GM19240 (cell line): Measurements from ENCODE around the gene SYNGAP1.
"Not testable (repeated sequence)": the region's sequence is repeated elsewhere in the genome, so short reads cannot be mapped to it uniquely, and the experiment has no call there.

Source experiments
- DNase-seq: peaks from one replicate; pipeline ENCODE4 v3.0.0; 2011; ENCODE audit warnings: low spot score; ENCODE audit not compliant: insufficient read length

SYNGAP1 gene

DNA sequence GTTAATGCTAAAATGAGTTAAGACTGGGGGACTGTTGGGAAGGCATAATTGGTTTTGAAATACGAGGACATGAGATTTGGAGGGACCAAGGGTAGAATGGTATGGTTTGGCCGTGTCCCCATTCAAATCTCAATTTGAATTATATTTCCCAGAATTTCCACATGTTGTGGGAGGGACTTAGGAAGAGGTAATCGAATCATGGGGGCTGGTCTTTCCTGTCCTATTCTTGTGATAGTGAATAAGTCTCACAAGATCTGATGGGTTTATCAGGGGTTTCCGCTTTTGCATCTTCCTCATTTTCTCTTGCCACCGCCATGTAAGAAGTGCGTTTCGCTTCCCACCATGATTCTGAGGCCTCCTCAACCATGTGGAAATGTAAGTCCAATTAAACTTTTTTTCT, 47.2 kb downstream of the SYNGAP1 start:
- DNase-seq, result no peak

DNA sequence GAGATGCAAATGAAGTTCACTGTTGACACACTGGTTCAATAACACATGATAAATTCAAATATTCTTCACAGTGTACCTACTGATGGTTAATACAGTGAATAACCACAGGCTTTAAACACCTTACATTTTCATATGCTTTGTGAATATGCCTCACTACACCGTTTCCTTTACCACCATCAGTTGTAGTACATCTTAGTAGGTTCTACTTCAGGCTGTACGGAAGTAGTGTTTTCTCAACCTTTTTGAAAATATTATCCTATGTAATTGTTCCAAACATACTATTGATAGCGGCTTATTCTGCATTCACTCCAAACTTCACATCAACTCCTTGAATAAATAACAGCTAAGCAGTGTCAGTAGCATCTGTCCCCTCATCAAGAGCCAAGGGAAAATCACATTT, 49.8 kb downstream of the SYNGAP1 start:
- no peak for DNase-seq

DNA sequence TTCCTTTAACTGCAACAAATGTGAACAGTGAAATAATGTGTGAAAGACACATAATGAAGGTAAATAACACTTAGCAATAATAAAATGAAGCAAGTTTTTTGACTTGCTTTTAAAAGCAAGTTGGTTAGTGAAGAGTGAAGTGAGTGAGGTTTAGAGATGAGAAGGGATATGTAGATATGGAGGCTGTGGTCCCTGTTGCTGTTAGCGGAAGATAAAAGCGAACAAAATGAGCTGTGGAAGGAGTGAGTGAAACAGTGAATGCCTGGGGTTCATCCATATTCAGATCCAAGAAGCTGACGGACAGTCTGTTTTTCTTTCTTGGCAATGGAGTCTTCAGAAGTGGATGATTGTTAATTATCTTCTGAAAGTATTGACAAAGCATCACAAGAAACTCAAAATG, 58.0 kb downstream of the SYNGAP1 start:
- no peak for DNase-seq

DNA sequence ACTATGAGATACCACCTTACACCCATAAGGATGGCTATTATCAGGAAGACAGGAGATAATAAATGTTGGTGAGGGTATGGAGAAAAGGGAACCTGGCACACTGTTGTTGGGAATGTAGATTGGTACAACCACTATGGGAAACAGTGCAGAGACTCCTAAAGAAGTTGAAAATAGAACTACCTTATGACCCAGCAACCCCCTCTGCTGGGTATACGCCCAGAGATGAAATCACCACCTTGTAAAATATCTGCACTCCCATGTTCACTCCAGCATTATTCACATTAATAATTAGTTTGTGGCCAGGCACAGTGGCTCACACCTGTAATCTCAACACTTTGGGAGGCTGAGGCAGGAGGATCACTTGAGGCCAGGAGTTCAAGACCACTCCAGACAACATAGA, 61.3 kb downstream of the SYNGAP1 start:
- DNase-seq, result no peak

DNA sequence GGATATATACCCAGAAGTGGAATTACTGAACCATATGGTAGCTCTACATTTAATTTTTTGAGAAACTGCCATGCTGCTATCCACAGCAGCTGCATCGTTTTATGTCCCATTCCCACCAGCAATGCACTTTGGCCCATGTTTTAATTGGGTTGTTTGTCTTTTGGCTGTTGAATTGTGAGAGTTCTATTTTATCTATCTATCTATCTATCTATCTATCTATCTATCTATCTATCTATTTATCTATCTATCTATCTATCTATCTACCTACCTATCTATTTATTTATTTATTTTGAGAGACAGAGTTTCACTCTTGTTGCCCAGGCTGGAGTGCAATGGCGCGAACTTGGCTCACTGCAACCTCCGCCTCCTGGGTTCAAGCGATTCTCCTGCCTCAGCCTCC, 62.8 kb downstream of the SYNGAP1 start:
- not testable (repeated sequence) for DNase-seq

DNA sequence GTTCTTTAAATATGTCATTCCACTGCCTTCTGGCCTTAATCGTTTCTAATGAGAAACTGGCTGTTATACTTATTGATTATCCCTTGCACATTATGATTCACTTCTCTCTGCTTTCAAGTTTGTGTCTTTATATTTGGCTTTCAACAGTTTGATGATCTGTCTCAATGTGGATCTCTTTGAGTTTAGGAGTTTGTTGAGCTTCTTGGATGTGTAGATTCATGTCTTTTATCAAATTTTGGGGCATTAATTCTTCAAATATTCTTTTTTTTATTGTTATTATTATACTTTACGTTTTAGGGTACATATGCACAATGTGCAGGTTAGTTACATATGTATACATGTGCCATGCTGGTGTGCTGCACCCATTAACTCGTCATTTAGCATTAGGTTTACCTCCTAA, 63.8 kb downstream of the SYNGAP1 start:
- no peak for DNase-seq

DNA sequence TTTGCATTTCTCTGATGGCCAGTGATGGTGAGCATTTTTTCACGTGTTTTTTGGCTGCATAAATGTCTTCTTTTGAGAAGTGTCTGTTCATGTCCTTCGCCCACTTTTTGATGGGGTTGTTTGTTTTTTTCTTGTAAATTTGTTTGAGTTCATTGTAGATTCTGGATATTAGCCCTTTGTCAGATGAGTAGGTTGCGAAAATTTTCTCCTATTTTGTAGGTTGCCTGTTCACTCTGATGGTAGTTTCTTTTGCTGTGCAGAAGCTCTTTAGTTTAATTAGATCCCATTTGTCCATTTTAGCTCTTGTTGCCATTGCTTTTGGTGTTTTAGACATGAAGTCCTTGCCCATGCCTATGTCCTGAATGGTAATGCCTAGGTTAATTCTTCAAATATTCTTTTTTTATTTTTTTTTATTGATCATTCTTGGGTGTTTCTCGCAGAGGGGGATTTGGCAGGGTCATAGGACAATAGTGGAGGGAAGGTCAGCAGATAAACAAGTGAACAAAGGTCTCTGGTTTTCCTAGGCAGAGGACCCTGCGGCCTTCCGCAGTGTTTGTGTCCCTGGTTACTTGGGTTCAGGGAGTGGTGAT, 64.9 kb downstream of the SYNGAP1 start:
- DNase-seq, result not testable (repeated sequence)

DNA sequence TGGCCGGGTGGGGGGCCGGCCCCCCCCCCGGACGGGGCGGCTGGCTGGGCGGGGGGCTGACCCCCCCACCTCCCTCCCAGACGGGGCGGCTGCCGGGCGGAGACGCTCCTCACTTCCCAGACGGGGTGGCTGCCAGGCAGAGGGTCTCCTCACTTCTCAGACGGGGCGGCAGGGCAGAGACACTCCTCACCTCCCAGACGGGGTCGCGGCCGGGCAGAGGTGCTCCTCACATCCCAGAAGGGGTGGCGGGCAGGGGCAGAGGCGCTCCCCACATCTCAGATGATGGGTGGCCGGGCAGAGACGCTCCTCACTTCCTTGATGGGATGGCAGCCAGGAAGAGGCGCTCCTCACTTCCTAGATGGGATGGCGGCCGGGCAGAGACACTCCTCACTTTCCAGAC, 65.8 kb downstream of the SYNGAP1 start:
- not testable (repeated sequence) for DNase-seq

DNA sequence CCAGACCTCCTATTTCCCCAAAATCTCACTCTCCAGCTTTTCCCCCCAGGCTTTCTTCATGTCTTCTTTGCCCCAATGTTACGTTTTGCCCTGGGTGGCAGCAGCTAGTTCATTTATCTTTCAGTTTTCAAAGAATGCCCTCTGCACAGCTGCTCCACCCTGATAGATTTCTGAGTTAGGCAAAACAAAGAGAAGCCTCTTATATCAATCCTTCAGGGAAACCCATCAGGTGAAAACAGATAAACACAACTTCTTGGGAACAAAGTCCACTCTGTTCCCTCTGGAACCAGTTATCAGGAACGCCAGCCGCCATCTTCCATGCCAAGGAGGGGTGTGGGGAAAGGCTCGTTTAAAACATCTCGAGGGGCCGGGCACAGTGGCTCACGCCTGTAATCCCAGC, 68.5 kb downstream of the SYNGAP1 start:
- no peak for DNase-seq

DNA sequence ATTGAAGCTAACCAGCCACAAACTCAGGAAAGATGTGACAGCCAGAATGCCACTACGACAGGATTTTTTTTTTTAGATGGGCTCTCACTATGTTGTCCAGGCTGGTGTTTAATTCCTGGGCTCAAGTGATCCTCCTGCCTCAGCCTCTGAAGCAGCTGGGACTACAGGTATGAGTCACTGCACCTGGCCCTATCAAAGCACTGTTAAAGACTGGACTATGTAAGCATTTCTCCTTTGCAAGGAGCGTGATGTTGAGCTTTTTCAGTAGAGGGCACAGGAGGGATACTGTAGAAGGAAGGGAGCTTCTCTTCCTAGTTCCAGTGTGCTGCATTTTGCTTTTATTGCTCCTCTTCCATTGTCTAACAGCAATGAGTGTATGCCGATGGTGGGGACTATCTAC, 70.3 kb downstream of the SYNGAP1 start:
- no peak for DNase-seq

DNA sequence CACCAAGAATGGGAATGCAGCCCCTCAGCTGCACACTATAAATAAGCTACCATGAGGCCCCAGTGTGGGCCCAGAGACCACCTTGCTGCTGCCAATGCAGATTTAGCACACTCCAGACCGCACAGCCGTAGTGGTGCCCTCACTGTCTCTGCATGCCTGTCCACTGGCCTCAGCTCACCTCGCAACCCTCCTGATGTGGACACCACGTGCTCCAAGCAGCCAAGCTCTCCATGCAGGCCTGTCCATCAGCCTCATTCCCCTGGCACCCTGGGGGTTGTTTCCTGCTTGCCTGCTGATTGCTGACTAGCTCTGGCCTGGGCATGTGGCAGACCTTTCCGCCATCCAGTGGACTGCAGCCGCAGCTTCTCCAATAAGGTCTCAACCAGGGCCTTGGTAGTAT, 70.8 kb downstream of the SYNGAP1 start:
- no peak for DNase-seq

DNA sequence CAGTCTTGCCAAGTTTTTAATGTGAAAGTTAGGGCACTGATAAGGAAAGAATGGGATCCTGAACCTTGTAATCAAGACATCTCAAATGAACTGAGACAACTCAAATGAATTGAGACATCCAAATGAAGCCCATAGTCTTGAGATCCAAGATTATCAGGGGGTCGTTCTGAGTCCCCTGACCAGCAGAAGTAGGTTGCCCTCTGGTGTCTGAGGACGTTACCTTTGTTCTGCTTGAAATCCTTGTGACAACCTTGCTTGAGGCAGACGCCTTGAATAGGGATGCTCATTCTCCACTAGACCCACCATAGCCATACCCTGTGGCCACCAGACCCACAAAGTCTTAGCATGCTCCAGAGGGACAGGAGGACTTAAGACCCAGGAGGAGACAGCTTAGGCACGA, 72.2 kb downstream of the SYNGAP1 start:
- no peak for DNase-seq

DNA sequence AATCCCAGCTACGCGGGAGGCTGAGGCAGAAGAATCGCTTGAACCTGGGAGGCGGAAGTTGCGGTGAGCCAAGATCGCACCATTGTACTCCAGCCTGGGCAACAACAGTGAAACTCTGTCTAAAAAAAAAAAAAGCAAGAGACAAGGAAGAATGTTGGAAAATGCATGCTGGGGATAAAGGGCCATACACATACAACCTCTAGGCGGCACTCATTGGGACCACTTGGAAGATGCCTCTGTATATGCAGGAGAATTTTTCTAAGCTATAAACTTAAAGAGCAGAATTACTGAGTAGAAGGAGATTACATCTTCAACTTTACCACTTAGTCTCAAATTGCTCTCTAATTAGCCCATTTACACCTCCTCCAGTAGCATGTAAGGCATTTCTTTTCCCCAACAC, 77.3 kb downstream of the SYNGAP1 start:
- no peak for DNase-seq

DNA sequence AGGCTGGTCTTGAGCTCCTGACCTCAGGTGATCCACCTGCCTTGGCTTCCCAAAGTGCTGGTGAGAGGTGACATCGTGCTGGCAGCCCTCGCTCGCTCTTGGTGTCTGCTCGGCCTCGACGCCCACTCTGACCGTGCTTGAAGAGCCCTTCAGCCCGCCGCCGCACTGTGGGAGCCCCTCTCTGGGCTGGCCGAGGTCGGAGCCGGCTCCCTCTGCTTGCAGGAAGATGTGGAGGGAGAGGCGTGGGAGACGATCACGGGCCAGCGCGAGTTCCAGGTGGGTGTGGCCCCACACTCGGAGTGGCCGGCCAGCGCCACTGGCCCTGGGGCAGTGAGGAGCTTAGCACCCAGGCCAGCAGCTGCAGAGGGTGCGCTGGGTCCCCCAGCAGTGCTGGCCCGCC, 82.6 kb downstream of the SYNGAP1 start:
- DNase-seq, result no peak

DNA sequence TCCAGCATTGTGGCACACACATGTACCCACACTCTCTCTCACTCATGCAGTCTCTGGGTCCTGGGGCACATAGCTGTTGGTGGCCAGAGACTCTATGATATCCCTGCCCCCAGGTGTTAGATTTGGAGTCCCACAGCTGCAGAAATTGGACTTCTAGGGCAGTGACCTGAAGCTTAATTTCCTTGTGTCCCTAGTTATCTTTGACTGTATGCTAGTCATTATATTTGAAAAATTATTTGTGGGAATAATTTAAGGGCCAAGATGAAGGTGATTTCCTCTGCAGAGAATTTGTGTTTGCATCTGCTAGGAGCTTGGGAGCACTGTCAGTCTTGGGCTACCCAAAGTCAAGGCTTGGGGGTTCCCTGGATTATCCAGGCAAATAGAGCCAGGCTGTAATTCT, 84.6 kb downstream of the SYNGAP1 start:
- no peak for DNase-seq
